Adipose tissue (tissue), 3 donors: ENCODE measurements around the gene BRSK1. TPM values are rescaled to one million over a fixed set of nuclear protein-coding genes. Genes with fewer than 3 reads are reported as not detected.

ENCODE experiments used
- H3K27ac ChIP-seq: one replicate; pipeline ENCODE4 v1.5.1; 2013; ENCODE audit warnings: low read depth, low read length
- WGBS, 3 donors: extraction: QIAGEN DNeasy Blood & Tissue Kit; methylation state at CpG; one replicate each; pipeline ENCODE4 v1.1.7; 2013; 5-methylcytosine and 5-hydroxymethylcytosine counted together
- polyA plus RNA-seq, 3 donors: library from polyadenylated mRNA; stranded (reverse); fragments of 200-250 nt; gene quantifications; one replicate each; pipeline ENCODE4 v1.2.3, GENCODE V29; 2013
- donor health status: healthy with polysubstance abuse.
- donor health status: Bipolar disorder and iron deficiency.
- donor health status: healthy.

Gene BRSK1
- polyA plus RNA-seq, 3 donors = 0.36 to 1.0 (median 0.79) TPM

DNA sequence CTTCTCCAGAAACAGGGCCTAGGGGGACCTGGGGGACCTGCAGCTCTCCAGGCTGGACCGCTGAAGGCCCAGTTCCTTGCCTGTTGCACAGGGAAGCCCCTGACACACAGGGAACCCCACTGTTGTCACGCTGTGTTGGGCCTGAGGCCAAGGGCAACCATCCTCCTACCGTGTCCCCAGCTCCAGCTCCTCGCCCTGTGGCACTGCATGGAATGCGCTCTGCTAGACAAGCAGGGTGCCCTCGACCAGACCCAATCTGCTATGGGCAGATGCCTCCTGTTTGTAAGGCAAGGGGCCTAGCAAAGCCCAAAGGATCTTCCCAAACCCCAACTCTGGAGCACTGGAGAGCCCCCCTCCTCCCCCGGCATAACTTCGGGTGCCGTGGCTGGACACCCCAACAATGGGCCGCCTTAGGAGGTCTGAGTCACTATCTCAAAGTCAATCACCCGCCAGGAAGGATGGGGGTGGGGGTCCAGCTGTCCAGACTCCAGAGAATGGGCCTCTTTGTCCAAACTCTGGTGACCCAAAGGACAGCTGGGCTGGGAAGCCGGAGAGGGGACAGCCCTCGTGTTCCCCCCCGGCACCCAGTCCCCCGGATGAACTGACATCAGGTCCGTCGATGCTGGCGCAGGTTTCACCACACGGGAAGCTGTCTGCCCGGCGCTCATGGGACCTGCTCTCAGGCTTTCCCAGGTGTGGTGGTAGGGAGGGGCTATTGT lies 3.7 kb downstream of the BRSK1 start:
- 88 to 94% (median 91%) methylated on average over 21 of the region's 21 CpGs for WGBS, 3 donors
- H3K27ac ChIP-seq = no peak overlapping the region

DNA sequence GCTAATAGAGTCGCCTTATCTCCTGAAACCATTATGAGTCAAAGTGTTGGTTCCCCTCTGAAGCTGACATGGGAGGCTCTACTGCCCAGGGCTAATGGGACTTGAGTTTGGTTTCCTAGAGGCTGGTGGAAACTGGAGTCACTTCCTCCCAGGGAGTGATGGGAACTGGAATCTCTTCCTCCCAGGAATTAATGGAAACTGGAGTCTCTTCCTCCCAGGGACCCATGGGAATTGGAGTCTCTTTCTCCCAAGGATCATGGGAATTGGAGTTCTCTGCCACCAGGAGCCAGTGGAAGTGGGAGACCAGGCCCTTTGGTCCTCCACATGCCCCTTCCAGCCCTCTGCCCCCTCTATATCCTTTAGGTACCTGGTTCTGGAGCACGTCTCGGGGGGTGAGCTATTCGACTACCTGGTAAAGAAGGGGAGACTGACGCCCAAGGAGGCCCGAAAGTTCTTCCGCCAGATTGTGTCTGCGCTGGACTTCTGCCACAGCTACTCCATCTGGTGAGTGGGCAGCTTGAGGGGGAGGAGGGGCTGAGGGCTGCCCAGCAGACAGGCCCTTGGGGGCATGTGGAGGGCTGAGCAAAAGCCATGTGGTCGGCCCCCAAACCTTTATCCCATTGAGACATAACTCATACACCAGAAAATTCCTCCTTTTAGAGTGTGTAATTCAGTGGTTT lies 5.5 kb downstream of the BRSK1 start:
- WGBS, 3 donors = 93 to 95% (median 94%) methylated on average over 9 of the region's 9 CpGs
- no peak overlapping the region for H3K27ac ChIP-seq

DNA sequence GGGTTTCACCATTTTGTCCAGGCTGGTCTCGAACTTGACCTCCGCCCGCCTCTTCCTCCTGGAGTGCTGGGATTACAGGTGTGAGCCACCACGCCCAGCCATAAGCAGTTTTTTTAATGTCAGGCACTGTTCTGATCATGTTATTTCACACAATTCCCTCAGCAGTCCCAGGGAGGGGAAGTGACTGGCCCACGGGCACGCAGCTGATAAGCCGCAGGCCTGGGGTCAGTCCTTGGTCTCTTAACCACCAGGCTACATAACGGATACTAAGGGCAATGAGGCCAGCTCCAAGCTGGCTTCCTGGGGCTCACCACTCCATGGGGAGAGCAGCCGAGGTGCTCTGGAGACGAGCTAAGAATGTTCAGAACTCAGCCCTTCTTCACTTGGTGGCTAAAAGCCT lies 13.5 kb downstream of the BRSK1 start:
- WGBS, 3 donors = 85 to 93% (median 87%) methylated on average over 9 to 10 of the region's 10 CpGs
- no peak overlapping the region for H3K27ac ChIP-seq

DNA sequence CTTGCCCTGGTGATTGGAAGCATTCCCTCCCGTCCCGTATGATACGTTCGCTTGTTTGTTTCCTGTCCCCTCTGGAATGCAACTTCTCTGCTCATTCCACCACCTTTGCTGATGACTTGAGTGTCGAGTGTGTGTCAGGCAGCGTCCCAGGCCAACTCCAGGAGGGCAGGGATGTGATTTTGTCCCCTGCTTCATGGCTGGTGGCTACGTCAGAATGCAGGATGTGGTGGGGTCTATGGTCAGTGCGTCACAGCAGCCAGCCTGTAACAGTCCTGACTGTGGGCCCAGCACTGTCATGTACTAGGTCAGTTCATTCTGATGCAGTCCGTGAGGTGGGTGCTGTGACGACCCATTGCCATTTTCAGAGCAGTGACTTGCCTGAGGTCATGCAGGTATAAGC lies 16.2 kb downstream of the BRSK1 start:
- 88 to 90% (median 89%) methylated on average over 10 of the region's 10 CpGs for WGBS, 3 donors
- no peak overlapping the region for H3K27ac ChIP-seq

DNA sequence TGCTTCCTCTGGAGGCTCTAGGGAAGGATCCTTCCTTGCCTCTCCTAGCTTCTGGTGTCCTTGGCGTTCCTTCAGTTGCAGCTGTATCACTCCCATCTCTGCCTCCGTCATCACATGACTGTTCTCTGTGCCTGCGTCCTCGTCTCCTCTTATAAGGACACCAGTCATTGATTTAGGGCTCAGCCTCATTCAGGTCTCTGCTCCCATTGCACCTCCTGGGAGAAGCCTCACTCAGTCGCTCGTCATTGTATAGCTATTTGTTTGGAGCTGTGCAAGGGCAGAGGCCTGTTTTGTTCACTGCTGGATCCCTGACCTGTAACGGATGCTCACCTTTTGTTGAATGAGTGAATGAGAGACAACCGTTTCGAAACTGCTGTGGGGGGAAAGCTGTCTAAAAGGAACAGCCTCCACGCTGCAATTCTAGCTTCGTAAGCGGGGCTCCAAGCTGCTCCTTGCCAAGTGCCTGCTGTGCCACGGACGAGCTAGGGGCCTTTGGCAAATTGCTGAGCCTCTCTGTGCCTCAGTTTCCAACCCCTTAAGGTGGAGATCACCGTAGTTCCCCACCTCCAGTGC lies 17.2 kb downstream of the BRSK1 start:
- 69 to 74% (median 70%) methylated on average over 15 of the region's 15 CpGs for WGBS, 3 donors

DNA sequence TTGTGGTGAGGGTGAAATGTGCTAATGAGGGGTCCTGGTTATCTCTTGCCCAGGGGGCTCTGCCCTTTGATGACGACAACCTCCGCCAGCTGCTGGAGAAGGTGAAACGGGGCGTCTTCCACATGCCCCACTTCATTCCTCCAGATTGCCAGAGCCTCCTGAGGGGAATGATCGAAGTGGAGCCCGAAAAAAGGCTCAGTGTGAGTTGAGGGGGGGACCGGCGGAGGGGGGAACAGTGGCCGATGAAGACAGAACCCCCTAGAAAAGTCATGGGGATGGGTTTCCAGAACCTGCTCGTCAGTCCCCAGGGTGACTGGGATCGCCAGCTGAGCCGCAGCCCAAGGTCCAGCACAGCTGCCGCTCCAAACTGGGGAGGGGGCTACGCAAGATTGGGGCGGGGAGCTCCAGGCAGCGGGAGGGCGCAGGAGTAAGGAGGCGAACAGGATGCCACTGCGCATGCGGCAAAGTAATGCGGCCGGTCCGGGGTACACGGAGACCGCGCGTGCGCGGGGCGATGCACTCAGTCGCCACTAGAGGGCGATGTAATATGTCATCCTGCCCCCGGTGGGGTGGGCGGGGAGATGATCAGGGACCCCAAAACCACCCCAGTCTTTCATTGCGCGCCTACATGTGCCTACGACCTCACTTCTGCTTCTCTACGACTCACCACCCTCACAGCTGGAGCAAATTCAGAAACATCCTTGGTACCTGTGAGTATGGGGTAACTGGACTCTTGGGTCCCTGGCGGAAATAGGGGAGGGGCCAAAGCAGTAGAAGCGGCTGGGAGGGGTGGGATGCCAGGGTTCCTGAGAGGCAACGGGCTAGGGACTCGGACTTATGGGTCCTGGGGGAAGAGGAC lies 17.9 kb downstream of the BRSK1 start:
- WGBS, 3 donors = 10 to 13% (median 11%) methylated on average over 41 to 42 of the region's 42 CpGs
- H3K27ac ChIP-seq = no peak overlapping the region

More for the DNA sequence above, 17.2 kb downstream of the BRSK1 start:
- H3K27ac ChIP-seq = no peak overlapping the region

DNA sequence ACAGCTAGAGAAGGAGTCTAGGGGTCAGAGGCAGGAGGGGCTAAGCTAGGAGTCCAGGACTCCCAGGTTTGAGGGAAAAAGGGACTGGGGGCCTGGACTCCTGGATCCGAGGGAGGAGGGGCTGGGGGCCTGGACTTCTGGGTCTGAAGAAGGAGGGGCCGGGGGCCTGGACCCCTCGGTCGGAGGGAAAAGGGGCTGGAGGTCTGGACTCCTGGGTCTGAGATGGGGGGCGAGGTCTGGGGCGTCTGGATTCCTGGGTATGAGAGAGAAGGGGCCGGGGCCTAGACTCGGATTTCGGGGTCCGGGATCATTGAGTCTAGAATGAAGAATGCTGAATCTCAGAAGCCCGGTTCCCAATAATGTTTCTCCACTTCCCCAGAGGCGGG lies 18.5 kb downstream of the BRSK1 start:
- H3K27ac ChIP-seq = no peak overlapping the region
- 63 to 73% (median 67%) methylated on average over 11 to 12 of the region's 12 CpGs for WGBS, 3 donors

DNA sequence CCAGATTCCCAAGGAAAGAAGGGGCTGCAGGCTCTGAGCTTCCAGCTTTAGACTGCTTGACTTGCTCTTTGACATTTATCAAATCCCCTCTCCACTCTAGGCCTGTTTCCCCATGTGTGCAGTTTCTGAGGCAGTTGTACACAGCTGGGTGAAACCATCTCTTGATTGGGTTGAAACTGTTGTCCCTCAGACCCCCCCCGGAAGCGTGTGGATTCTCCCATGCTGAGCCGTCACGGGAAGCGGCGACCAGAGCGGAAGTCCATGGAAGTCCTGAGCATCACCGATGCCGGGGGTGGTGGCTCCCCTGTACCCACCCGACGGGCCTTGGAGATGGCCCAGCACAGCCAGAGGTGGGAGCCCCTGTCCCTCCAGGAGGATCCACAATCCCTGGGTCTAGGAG lies 19.7 kb downstream of the BRSK1 start:
- 87 to 92% (median 88%) methylated on average over 11 of the region's 11 CpGs for WGBS, 3 donors
- H3K27ac ChIP-seq = no peak overlapping the region

DNA sequence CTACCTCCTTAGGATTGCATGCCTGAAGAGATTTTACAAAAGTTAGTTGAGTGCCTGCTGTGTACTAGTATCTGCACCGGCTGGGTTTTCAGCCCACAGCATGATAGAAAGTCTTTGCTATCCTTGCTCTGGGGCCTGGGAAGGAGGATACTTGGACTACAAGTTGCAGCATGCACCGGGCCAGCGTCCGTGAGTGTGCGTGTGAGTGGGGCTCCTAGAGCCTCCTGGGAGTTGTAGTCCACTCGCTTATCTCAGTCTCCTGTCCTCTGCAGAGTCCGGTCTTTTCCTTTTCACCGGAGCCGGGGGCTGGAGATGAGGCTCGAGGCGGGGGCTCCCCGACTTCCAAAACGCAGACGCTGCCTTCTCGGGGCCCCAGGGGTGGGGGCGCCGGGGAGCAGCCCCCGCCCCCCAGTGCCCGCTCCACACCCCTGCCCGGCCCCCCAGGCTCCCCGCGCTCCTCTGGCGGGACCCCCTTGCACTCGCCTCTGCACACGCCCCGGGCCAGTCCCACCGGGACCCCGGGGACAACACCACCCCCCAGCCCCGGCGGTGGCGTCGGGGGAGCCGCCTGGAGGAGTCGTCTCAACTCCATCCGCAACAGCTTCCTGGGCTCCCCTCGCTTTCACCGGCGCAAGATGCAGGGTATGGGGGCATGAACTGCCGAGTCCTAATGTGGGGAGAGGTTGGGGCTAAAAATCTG lies 20.6 kb downstream of the BRSK1 start:
- WGBS, 3 donors = 86 to 92% (median 90%) methylated on average over 32 to 39 of the region's 39 CpGs
- no peak overlapping the region for H3K27ac ChIP-seq

DNA sequence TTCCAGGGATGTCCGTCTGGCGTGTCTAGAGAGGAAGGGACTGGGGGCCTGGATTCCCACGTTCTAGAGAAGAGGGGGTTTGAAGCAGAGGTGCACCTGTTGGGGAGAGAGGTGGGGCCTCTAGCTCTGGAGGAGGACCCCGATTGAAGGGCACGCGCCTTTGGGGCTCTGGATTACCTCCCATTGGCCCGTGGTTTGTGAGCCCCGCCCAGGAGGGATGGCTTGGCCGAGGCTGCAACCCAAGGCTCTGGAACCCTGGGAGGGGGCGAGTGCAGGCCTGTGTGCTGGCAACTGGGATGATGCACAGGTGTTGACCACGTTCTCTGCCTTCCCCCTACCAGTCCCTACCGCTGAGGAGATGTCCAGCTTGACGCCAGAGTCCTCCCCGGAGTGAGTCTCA lies 21.2 kb downstream of the BRSK1 start:
- H3K27ac ChIP-seq = no peak overlapping the region
- 78 to 82% (median 79%) methylated on average over 14 of the region's 14 CpGs for WGBS, 3 donors

DNA sequence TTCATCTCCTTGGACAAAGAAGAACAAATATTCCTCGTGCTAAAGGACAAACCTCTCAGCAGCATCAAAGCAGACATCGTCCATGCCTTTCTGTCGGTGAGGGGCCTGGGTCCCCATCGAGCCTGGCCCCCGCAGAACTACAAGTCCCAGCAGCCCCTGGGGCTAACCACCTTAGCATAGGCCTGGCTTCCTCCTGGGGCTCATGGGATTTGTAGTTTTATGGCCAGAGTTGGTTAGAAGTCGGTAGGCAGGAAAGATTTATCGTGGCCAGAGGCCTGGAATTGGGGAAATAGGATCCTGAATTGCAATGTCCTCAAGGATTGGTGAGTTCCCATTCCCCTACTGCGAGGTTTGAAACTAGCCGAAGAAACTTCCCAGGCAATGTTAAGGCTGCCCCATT lies 21.7 kb downstream of the BRSK1 start:
- H3K27ac ChIP-seq = no peak overlapping the region
- WGBS, 3 donors = 74 to 86% (median 74%) methylated on average over 9 of the region's 9 CpGs

DNA sequence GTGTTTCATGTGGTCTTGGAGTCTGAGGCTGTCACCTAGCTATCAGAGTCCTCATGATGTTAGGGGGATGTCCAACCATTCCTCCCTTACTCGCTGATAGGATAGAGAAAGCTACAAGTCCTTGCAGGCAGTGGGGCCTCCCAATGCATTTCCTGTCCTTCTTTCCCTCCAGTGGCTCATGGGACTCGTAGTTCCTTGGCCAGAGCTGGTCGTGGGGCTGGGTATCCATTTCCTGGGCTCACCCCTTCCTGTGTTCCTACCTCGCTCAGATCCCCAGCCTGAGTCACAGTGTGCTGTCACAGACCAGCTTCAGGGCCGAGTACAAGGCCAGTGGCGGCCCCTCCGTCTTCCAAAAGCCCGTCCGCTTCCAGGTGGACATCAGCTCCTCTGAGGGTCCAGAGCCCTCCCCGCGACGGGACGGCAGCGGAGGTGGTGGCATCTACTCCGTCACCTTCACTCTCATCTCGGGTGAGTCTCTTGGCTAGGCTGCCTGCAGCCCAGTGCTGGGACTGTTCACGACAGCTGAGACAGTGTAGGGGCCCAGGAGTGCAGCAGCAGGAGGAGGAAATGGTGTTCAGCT lies 22.3 kb downstream of the BRSK1 start:
- no peak overlapping the region for H3K27ac ChIP-seq
- WGBS, 3 donors = 85 to 89% (median 88%) methylated on average over 17 of the region's 17 CpGs

DNA sequence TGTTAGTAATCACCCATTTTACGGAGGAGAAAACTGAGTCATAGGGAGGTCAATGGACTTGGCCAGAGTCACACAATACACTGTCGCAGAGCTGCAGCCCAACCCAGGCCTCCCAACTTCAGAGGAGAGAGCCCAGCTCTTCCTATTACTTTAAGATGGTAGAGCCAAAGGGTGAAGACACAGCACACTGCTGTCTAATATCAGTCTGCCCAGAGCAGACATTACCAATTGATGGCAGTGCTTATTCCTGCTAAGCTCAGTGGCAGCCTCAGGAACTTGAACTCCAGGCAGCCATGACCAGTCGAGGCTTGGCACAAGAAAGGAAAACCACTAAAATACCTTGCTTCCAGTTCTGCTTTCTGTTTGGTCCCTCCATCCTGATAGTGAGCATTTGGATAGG lies 22.9 kb downstream of the BRSK1 start:
- no peak overlapping the region for H3K27ac ChIP-seq
- WGBS, 3 donors = 72 to 88% (median 78%) methylated on average over 3 of the region's 3 CpGs

DNA sequence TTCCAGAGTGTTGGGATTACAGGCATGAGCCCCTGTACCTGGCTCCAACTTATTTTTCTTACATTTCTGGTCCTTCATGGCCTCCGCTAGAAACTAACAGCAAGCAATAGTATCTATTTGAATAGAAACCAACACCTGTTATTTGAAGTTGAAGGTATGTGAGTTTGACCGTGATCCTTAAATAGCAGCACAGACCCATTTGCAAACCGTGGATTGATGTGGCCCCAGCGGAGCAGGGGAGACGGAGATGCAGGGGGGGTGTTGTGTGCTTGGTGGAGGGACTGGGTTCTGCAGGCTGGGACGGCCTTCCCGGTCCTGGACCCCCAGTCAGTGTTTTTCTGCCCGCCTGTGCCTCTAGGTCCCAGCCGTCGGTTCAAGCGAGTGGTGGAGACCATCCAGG lies 24.5 kb downstream of the BRSK1 start:
- 82 to 96% (median 92%) methylated on average over 8 to 11 of the region's 11 CpGs for WGBS, 3 donors
- no peak overlapping the region for H3K27ac ChIP-seq

DNA sequence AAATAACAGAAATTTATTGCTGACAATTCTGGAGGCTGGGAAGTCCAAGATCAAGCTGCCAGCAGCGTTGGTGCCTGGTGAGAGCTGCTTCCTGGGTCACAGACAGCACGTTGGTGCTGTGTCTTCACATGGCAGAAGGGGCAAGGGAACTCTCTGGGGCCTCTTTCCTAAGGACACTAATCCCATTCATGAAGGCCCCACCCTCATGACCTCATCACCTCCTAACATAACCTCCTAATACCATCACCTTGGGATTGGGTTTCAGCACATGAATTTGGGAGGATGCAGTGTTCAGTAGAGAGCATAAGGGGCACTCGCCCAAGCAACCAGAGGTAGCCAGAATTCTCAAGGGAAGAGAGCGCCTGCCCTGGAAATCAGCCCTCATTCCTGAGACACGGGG lies 25.7 kb downstream of the BRSK1 start:
- H3K27ac ChIP-seq = no peak overlapping the region
- 87 to 94% (median 88%) methylated on average over 5 of the region's 5 CpGs for WGBS, 3 donors

DNA sequence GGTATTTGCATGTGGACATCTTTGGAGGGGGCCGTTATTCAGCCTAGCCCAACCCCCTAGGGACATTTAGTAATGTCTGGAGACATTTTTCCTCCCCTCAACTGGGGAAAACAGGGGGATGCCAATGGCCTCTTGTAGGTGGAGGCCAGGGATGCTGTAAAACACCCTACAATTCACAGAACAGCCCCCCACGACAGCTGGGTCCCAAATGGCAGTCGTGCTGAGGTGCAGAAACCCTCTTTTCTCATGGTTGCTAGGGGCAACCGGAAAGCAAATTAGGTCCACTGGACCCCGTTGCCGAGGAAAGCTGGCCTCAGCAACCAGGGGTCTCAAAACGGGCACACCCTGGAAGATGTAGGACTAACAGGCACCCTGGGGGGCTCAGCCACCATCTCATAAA lies 26.7 kb downstream of the BRSK1 start:
- WGBS, 3 donors = 77 to 82% (median 82%) methylated on average over 7 of the region's 7 CpGs
- H3K27ac ChIP-seq = no peak overlapping the region

DNA sequence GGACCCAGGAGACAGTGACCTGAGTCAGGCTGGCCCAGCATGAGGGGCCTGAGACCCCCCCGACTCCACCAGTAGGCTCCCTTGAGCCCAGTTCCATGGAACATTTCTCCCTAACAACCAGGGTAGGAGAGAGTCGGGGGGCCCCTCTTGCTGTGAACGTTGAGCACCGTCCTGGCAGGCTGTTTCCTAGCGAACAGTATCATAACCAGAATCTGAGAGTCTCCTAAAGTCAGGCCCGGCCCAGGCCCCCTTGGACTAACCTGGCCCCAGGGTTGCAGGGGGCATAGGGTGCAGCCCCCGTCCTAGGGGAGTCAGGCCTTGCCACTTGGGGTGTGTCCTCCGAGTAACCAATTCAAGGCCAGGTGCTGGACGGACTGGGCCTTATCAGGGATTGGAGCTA lies 27.6 kb downstream of the BRSK1 start:
- H3K27ac ChIP-seq = no peak overlapping the region
- WGBS, 3 donors = 76 to 90% (median 89%) methylated on average over 9 of the region's 9 CpGs

DNA sequence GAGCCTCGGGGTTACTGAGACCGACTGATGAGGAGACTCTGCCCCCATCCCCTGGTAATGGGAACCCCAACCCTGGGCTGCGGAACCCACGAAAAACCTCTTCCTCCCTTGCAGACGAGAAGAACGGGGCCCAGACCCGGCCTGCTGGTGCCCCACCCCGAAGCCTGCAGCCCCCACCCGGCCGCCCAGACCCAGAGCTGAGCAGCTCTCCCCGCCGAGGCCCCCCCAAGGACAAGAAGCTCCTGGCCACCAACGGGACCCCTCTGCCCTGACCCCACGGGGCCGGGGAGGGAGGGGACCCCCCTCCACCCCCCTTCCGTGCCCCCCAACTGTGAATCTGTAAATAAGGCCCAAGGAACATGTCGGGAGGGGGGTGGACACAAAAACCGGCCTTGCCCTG lies 28.0 kb downstream of the BRSK1 start:
- WGBS, 3 donors = 81 to 89% (median 89%) methylated on average over 17 to 18 of the region's 18 CpGs

More for the DNA sequence above, 28.0 kb downstream of the BRSK1 start:
- H3K27ac ChIP-seq = no peak overlapping the region
